ENCODE measurements around the gene SLC35G6.
"Not testable (repeated sequence)": the region's sequence is repeated elsewhere in the genome, so short reads cannot be mapped to it uniquely, and the experiment has no call there.

The SLC35G6 gene

DNA sequence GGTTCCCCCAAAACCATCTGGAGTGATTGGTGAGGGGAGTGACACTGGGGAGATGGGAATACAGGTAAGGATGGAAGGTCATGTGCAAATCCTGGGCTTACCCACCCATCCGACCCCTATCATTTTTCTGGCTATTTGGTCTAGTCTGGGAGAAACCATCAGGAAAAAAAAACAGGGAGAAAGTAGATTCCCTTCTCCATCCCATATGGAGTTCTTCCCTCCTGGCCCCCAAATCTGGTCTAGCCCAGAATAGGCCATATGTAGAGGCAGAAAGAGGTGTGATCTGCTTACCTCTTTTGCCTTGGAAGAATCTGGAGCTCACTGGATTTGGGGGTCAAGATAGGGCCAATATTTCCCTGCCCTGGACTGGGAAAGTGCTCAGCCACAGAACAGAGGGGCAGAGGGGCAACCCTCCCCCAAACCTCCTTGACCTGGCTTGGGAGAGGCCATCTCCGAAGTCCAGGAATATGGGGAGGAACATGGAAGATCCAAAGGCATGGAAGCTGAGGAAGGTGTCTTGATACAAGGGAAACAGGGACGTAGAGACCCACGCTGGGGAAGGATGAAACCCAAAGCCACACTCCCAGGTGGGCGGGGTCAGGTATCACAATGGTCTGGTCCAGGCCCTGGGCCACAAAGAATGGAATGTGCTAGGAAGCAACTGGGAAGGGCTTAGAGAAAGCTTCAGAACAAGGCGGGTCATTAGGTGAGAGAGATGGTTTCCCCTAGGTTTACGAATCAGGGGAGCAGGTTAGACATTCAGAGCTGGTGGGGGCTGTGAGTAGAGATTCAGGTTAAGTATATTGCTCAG, 20.2 kb upstream of the SLC35G6 start:
- DNase-seq: no peak

DNA sequence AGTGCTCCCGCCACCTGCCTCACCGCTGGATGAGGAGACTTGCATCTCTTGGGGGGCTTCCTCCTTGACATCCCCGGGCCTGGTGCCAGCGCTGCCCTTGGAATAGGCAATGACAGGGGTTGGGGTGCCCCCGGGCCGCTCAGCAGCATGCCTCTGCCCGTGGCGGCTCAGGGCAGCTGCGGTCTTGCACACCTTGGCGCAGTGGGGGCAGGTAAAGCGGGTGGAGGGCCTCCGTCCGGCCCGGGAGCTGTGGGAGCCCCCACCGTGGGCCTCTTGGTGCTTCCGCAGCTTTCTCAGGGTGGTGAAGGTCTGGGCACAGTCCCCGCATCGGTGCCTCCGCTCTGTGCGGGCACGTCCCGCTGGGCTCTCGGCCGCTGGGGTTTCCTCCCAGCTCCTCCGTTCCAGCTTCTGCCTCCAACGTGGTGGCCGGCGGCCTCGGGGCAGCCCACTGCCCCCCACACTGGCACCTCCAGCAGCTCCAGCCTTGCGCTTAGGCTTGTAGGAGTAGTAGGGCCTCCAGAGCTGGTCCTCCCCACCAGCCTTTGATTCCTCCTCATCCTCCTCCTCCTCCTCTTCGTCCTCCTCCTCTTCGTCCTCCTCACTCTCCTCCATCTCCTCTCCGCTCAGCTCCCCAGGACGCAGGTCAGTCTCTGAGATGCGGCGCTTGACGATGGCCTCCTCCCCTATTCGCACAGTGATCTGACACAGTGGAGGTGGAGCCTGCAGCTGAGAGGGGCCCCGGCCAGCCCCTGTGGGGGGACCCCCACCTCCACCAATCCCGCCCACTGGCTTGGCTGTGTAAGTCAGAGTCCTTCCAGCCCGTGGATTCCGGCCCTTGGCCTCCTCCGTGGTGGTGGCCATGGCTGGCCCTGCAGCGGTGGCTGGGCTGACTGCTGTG, 18.5 kb upstream of the SLC35G6 start:
- DNase-seq: no peak

DNA sequence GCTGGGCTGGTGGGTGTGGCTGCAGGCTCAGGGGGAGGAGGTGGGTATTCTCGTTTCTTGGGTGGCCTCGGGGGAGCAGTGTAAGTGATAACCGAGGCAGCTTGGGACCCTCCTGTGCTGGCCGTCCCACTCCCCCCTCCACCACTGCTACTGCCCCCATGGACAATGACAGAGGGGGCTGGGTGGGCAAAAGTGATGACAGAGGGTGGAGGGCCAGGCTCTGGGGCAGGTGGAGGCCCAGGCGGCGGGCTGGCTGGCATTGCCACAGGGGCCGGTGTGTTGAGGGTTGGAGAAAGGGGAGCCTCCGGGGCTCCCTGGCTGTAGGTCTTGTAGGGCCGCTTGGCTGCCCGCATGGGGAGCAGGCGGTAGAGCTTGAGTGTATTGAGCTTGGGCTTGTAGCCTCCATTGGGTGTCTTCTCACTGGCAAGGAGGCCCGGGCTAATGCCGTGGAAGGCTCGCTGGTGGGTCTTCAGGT, 17.8 kb upstream of the SLC35G6 start:
- DNase-seq: no peak

DNA sequence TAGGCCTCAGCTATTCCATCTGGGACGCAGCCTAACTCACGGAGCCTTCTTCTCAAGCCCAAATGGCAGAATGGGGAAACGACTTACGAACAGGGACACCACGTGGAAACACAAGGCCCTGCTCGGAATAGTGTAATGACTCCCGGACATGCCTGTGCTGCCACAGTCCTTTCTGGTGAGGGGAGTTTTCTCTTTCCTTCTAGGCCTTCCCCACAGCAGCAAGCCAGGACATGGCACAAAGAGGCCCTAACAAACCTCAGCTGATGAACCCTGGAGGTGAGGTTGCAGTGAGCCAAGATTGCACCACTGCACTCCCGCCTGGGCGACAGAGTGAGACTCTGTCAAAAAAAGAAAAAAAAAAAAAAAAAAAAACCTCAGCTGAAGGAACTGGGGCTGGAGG, 17.2 kb upstream of the SLC35G6 start:
- DNase-seq: no peak

DNA sequence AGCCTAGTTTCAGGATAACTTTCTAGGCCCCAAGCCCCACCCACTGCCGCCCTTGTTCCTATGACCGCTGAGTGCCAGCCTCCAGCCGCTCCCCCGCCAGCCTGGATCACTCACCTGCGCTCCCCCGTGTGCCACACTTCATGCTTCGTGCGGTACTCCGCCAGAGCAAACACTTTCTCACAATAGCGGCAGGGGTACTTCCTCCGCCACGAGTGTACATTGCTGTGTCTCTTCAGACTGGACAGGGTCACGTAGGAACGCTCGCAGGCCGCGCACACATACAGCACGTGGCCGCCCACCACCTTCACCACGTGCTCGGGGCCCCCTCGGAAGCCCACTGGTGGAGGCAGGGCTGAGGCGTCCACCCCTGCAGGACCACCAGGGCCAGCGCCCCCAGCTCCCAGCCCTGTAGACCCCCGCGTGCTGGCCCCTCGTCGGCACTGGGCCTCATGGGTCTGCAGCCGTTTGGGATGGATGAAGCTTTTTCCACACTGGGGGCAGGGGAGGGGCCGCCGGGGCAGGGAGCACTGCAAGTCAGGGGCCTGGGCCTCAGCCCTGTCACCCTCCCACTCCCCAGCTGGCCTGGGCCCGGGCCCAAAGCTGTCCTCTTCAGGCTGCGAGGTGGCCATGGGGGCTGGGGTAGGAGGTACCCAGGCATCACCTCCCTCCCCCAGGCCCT, 15.5 kb upstream of the SLC35G6 start:
- no peak for DNase-seq

DNA sequence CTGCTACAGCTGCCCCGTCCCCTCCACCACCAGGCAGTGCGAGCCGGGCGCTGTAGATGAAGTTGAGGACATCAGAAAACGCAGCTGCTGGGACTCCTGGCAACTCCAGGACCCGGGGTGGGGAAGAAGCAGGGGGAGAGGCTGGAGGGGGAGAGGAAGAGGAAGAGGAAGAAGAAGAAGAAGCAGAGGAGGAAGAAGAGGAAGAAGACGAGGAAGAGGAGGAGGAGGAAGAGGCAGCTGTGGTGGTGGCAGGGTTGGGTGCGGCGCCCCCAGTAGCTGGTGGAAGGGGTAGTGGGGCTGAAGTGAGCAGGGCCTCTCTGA, 15.0 kb upstream of the SLC35G6 start:
- no peak for DNase-seq

DNA sequence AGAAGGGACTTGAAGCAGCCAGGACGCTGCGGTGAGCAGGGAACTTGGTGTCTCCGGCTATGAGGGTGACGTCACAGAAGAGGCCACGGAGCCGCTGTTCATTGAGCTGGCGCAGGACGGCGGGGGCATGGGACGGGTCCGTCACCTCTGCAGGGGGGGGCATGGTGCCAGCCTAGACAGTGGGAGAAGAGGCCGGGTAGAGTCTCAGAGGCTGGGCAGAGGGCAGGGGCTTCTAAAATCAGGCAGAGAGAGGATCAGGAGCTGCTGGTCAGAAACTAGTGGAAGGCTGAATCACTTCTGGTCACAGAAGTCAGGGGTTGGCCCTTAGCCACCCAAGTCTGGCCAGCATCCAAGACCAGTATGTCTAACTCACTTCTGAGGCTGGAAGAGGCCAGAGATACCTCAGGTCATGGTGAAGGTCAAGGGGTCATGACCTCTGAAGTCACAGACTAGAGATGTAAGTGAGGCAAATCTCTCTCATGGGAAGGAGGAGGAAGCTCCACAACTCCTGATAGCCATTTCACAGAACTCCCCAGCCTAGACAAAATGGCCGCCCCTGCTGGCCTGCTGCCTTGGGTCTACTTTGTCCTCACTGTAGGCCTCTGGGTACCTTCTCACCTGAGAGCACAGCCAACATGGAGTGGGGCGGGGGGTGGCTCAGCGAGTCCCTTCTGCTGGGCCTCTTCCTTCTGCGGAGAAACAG, 14.5 kb upstream of the SLC35G6 start:
- DNase-seq: no peak

DNA sequence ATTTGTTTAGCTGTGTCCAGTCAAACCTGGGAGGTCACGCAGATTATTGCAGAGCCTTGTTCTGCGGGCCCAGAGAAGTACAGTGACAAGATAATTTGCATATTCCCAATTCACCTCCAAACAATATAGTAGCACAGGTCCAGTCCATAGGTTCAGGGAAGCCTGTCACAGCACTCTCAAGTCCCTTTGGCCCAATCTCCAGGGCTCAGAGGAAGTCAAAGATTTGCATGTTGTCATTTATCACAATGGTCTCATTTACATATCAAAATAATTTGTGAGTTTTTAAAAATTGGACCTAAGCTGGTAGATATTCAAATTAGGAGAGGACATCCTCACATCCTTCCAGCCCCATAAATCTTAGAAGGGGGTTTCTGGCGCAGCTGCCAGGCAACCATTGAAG, 13.7 kb upstream of the SLC35G6 start:
- no peak for DNase-seq

DNA sequence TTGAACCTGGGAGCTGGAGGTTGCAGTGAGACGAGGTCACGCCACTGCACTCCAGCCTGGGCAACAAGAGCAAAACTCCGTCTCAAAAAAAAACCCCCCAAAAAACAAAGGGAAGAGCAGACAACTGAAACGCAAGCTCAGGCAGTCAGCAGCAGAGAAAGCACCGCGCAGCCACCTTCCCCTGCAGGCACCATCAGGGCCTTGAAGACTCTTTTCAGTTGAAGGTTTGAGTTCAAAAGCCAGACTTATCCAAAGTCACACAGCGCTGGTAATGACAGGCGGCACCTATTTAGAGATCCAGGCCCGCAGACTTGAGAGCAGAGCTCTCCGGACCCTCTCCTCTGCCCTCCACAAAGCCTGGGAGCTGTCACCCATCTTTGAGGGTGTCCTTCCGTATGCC, 13.0 kb upstream of the SLC35G6 start:
- no peak for DNase-seq

DNA sequence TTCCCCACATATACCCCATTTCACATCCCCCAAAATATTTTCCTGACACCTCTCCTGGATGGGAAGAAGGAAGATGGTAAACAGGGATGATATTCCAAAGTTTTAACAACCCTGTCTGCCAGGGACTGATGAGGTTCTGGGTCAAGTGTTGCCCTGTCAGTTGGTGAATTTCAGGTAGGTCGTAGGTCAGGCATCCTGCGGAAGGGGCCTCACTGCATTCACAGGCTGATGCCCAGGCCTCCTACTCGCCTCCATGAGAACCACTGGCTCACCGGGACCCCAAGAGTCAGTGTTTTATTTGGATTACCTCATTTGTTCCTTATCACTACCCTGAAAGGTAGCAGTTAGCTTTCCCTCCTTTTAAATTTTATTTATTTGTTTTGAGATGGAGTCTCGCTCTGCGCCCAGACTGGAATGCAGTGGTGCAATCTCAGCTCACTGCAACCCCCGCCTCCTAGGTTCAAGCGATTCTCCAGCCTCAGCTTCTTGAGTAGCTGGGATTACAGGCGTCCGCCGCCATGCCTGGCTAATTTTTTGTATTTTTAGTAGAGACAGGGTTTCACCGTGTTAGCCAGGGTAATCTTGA, 12.3 kb upstream of the SLC35G6 start:
- no peak for DNase-seq

DNA sequence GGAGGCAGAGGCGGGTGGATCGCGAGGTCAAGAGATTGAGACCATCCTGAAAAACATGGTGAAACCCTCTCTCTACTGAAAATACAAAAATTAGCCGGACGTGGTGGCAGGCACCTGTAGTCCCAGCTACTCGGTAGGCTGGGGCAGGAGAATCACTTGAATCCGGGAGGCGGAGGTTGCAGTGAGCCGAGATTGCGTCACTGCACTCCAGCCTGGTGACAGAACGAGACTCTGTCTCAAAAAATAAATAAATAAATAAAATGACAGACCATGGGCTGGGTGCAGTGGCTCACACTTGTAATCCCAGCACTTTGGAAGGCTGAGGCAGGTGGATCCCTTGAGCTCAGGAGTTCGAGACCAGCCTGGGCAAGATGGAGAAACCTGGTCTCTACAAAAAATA, 11.4 kb upstream of the SLC35G6 start:
- DNase-seq: not testable (repeated sequence)

DNA sequence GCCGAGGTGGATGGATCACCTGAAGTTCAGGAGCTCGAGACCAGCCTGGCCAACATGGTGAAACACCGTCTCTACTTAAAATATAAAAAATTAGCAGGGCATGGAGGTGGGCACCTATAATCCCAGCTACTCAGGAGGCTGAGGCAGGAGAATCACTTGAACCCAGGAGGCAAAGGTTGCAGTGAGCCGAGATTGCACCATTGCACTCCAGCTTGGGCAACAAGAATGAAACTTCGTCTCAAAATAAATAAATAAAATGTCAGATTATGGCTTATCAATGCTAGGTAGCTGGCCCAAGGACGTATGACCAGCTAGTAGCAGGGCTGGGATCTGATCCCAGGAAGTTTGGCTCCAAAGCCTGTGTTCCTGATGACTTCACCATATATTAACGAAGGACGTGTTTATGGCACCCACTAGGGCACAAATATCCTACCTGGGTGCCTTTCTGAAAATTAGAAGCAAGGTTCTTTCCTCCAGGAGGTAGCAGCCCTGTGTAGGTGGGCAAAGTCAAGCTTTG, 10.7 kb upstream of the SLC35G6 start:
- not testable (repeated sequence) for DNase-seq

DNA sequence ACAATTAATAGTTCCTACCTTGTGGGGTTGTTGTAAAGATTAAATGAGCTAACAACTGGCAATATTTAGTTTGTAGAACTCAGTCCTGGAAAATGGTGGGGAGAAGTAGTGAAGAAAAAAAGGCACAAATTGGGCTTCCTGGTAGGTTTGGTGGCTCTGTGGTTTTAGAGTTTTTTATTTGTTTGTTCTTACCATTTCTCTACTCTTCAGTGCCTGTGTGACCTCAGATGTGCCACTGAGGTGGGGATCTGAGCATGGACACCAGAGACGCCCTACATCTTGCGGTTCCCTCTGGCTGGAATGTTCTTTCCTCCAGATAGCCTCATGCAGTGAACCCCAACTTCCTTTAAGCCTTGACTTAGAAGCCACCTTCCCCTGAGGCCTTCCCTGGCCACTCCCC, 9.5 kb upstream of the SLC35G6 start:
- DNase-seq: no peak

DNA sequence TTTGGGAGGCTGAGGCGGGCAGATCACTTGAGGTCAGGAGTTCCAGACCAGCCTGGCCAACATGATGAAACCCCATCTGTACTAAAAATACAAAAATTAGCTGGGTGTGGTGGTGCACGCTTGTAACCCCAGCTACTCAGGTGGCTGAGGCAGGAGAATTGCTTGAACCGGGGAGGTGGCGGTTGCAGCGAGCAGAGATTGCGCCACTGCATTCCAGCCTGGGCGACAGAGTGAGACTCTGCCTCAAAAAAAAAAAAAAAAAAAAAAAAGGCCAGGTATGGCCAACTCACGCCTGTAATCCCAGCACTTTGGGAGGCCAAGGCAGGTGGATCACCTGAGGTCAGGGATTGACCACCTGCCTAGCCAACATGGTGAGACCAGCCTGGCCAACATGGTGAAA, 6.5 kb upstream of the SLC35G6 start:
- not testable (repeated sequence) for DNase-seq

DNA sequence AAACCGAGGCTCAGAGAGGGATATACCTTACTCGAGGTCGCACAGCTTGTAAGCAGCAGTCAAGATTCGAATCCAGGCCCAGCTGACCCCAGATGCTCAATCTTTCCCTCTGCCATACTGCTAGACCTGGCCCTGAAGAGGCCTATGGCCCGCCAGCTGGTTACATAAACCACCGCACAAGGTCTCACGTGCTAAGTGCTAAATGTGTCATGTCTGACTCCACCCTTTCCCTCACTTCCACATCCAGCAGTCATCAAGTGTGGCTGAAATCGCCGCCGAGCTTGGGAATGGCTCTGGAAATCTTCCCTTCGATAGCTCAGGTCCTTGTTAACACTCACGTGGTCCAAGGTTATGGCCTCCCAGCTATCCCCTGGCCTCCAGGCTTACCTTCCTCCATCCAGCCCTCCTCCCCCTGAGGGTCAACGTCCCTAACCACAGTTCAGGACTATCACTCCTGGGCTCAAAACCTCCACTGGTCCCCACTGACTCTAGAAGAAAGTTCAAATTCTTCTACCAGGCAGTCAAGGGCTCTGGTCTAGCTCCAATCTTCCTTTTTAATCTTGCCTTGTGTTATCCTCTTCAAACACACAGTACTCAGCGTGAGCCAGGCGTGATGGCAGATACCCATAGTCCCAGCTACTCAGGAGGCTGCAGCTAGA, 5.4 kb upstream of the SLC35G6 start:
- peak; percentile 35 for DNase-seq

DNA sequence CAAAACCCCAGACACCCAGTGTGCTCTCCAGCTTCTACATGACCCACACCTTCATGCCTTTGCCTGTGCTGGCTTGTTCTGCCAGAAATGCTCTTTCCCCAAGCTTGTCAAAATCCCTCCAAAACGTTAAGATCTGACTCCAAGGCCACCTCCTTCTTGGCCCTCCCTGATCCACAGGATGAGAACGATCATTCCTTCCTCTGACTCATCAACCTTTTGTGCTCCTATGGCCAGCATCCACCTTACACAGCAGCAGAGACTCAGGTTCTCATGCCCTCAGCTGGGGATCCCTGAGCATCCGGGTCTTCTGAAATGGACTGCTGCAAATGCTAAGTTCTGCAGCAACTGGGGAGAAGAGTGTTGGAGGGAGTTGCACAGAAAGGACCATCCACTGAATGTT, 4.8 kb upstream of the SLC35G6 start:
- DNase-seq: no peak

DNA sequence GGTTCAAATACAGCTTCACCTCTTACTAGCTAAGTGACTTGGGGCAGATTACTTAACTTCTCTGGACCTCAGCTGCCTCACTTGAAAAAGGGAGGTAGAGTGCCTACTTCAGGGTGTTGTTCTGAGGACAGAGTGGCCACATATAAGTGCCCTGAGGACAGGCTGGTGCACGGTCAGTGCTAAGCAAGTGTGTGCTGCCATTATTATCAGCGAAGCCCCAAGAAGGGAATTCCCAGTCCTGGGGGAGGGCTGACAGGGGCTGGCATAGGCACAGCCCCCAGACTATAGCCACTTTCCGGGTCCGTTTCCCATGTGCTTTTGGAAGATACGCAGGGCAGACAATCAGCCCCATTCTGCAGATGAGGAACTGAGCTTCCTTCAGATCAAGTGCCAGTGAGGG, 4.3 kb upstream of the SLC35G6 start:
- DNase-seq: no peak

DNA sequence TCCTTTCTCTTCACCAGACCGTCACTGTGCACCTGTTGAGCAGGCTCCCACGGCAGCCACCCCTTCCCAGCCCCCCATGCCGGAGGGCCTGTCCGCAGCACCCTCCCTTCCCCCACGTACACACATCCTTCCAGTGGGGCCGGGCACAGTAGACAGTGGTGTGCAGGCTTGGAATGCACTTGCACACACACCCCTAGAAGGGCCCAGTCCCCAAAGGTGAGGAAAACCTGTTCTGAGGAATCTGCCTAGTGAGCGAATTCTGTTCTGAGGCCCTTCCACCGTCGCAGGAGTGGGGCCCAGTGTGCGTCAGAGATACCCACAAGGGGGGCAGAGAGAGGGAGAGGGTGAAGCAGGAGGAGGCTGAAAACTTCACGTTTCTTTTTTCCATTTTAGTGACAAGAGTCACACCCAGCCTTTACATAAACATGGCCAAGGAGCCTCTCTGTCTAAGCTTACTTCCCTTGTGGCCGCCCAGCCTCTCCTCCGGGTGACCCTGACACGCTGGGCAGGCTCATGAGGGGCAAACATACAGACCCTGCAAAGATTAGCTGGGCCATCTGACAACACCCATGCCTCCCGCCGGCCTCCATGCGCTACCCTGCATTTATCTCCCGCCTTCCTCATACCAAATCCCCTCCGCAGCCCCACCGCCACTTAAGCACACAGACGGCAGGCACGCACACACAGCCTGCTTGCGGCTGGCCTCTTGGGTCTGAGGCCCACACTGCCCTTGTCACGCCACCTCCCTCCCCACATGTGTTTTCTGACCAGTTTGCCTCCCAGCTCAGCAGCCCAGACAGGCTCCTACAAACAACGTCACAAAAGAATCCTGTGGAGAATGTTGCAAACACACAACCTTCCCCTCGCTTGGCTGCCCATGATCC, 3.6 kb upstream of the SLC35G6 start:
- no peak for DNase-seq

DNA sequence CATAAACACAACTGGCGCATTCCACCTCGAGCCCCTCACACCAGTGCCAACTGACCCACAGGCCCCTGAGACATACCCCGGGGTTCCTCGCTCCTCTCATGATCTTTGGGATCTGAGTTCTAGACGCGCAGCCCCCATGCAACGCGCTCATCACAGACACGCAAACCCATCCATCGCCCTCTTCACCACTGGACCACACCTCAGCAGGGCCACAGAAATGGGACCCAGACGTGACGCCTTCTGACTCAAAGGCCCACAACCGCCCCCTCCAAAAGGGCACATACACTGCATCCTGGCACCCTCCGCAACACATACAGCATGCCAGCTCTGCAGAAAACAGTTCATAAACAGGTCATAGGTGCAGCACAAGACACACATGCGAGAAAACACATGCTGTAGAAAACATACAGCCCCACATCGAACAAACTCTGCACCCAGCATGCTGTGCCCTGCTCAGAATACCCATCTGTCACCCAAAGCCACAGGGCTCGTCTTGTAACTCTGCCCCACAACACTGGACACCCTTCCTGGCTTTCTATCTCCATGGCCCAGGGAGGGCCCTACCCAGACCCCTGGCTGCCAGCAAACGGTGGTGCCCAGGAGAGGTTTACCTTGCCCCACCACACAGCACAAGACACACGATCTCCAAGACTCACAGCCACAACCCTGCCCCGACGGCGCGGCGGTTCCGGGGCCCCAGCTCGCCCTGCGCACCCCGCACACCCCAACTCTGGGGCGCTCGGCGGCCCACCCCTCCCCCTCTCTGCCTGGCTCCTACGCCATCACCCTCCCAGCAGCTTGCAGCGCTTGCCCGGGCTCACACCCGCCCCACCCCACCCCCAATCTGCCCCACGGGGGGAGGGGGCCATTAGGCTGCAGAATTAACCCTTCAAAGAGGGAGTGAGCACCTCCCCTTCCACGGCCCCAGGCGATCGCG, 2.7 kb upstream of the SLC35G6 start:
- peak; percentile 84 for DNase-seq
